ENCODE data around the gene SYNJ2. TPM values are rescaled to one million over a fixed set of nuclear protein-coding genes. Genes with fewer than 3 reads are reported as not detected.

SYNJ2 gene
- total RNA-seq, 5 donors from 2014 or later (not counting 1 experiment from before 2014, with no cell fraction given): 20.0 to 37.0 (median 22.3) TPM

- DNase-seq: peak in 1 of 35 experiments; percentile 28
- H3K27ac ChIP-seq (ENCODE audit: low read length): peak overlapping the region; percentile 43
- peak overlapping the region; percentile 75 to 81 for H3K4me3 ChIP-seq (ENCODE audit: control insufficient read depth in 1 of 2, extremely low read depth in 1 of 2, low read length in 1 of 2)
- H3K9me3 ChIP-seq: no peaks in the 10 kb centered on the region
- H3K27ac Mint-ChIP-seq: peak overlapping the region; percentile 63 to 74
- H3K4me1 Mint-ChIP-seq: peaks cover 44 to 54% (median 46%) of the 10 kb centered on the region in 3 donors
- peak overlapping the region; percentile 74 to 90 (median 85) for H3K4me3 Mint-ChIP-seq
- H3K4me1 ChIP-seq (ENCODE audit: control insufficient read depth in 1 of 2, extremely low read depth in 1 of 2, insufficient read depth in 2 of 2, low read length in 2 of 2): peaks cover 35 to 50% of the 10 kb centered on the region in 2 experiments
- no peaks in the 10 kb centered on the region for H3K36me3 Mint-ChIP-seq
- no peaks in the 10 kb centered on the region for H3K27me3 ChIP-seq (replicated peaks in 1 of 2; ENCODE audit: control insufficient read depth in 2 of 2, extremely low read depth in 1 of 2, insufficient read depth in 2 of 2, low read length in 1 of 2)
- POLR2A ChIA-PET: interaction anchor here (0.5 to 2.1 kb wide), 4 partner anchors 44 to 1042 kb away, joined by 3 to 8 read pairs (median 4); no protein-coding TSS in a partner anchor
- CTCF ChIA-PET: interaction anchor here (0.9 to 4.0 kb wide), 6 partner anchors 11 to 89 kb away, joined by 3 to 29 read pairs (median 3); no protein-coding TSS in a partner anchor
- no peaks in the 10 kb centered on the region for H3K27me3 Mint-ChIP-seq
- H3K9me3 Mint-ChIP-seq: no peaks in the 10 kb centered on the region
- 46% methylated on average over 10 of the region's 17 CpGs for WGBS (ENCODE audit: insufficient coverage)
- ATAC-seq (replicated peaks in 1 of 4): no peak
- peaks cover 0 to 2% of the 10 kb centered on the region in 2 donors for H3K36me3 ChIP-seq (ENCODE audit: control insufficient read depth in 2 of 2, extremely low read depth in 1 of 2, insufficient read depth in 1 of 2, low read length in 1 of 2)
Measured at GRCh38 chr6:157982563-157983405, 1.1 kb downstream of the SYNJ2 start.

GRCh38 chr6:157983406-157984119, 1.9 kb downstream of the SYNJ2 start:
- H3K36me3 ChIP-seq (ENCODE audit: control insufficient read depth in 2 of 2, extremely low read depth in 1 of 2, insufficient read depth in 1 of 2, low read length in 1 of 2): peaks cover 0 to 2% of the 10 kb centered on the region in 2 donors
- ATAC-seq (replicated peaks in 1 of 4): no peak
- H3K4me3 Mint-ChIP-seq: peak overlapping the region; percentile 74 to 90 (median 85)
- ChIA-PET POLR2A (interaction anchor here in 1 of 2 donors (0.6 to 2.1 kb wide), 3 partner anchors 43 to 1043 kb away, joined by 3 to 5 read pairs (median 4); no protein-coding TSS in a partner anchor), CTCF (interaction anchor here (0.9 to 4.0 kb wide), 5 partner anchors 10 to 85 kb away, joined by 3 to 29 read pairs (median 3); no protein-coding TSS in a partner anchor)
- H3K4me3 ChIP-seq (ENCODE audit: control insufficient read depth in 1 of 2, extremely low read depth in 1 of 2, low read length in 1 of 2): no peak overlapping the region
- H3K36me3 Mint-ChIP-seq: no peaks in the 10 kb centered on the region
- no peaks in the 10 kb centered on the region for H3K27me3 ChIP-seq (replicated peaks in 1 of 2; ENCODE audit: control insufficient read depth in 2 of 2, extremely low read depth in 1 of 2, insufficient read depth in 2 of 2, low read length in 1 of 2)
- no peaks in the 10 kb centered on the region for H3K27me3 Mint-ChIP-seq
- peaks cover 36 to 58% of the 10 kb centered on the region in 2 experiments for H3K4me1 ChIP-seq (ENCODE audit: control insufficient read depth in 1 of 2, extremely low read depth in 1 of 2, insufficient read depth in 2 of 2, low read length in 2 of 2)
- DNase-seq: peak in 1 of 35 experiments; percentile 17
- peaks cover 51 to 59% (median 51%) of the 10 kb centered on the region in 3 donors for H3K4me1 Mint-ChIP-seq
- peak overlapping the region; percentile 63 to 74 for H3K27ac Mint-ChIP-seq
- no peak overlapping the region for H3K27ac ChIP-seq (ENCODE audit: low read length)
- WGBS (ENCODE audit: insufficient coverage): 61% methylated on average over 3 of the region's 9 CpGs
- no peaks in the 10 kb centered on the region for H3K9me3 ChIP-seq
- no peaks in the 10 kb centered on the region for H3K9me3 Mint-ChIP-seq

DNA sequence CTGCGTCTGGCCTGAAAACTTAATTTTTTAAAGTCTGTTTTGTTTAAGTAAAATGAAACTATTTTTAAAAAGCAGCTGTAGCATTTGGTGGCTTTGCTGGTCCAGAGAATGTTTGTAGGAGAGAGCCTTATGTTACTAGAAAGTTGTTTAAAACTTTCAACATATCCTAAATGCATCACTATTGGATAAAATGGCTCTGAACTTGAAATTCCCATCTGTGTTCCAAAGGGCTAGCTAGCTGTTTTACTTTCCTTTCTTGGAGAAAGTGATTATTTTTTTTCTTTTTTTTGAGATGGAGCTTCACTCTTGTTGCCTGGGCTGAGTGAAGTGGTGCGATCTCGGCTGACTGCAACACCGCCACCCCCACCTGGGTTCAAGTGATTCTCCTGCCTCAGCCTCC, 2.5 kb downstream of the SYNJ2 start:
- no peak for ATAC-seq (replicated peaks in 1 of 4)
- 100% methylated on average over 3 of the region's 4 CpGs for WGBS (ENCODE audit: insufficient coverage)
- Histone ChIP-seq H3K4me3 (ENCODE audit: control insufficient read depth in 1 of 2, extremely low read depth in 1 of 2, low read length in 1 of 2) (no peak overlapping the region), H3K36me3 (ENCODE audit: control insufficient read depth in 2 of 2, extremely low read depth in 1 of 2, insufficient read depth in 1 of 2, low read length in 1 of 2) (peaks cover 0 to 2% of the 10 kb centered on the region in 2 donors), H3K9me3 (no peaks in the 10 kb centered on the region), H3K27me3 (replicated peaks in 1 of 2; ENCODE audit: control insufficient read depth in 2 of 2, extremely low read depth in 1 of 2, insufficient read depth in 2 of 2, low read length in 1 of 2) (no peaks in the 10 kb centered on the region), H3K27ac (ENCODE audit: low read length) (no peak overlapping the region), H3K4me1 (ENCODE audit: control insufficient read depth in 1 of 2, extremely low read depth in 1 of 2, insufficient read depth in 2 of 2, low read length in 2 of 2) (peaks cover 41 to 63% of the 10 kb centered on the region in 2 experiments)
- Mint-ChIP-seq H3K27me3 (no peaks in the 10 kb centered on the region), H3K36me3 (no peaks in the 10 kb centered on the region), H3K27ac (peak overlapping the region in 1 of 2 donors; percentile 72), H3K4me3 (peak overlapping the region; percentile 31 to 74 (median 47)), H3K9me3 (no peaks in the 10 kb centered on the region), H3K4me1 (peaks cover 56 to 65% (median 57%) of the 10 kb centered on the region in 3 donors)
- ChIA-PET POLR2A (interaction anchor here (0.6 to 2.1 kb wide), 5 partner anchors 9 to 42 kb away, joined by 3 to 8 read pairs (median 5); no protein-coding TSS in a partner anchor), CTCF (interaction anchor here in 1 of 2 donors (4.0 kb wide), 1 partner anchor 42 kb away, joined by 29 read pairs; no protein-coding TSS in a partner anchor)
- no peak for DNase-seq

GRCh38 chr6:157984686-157985225, 3.1 kb downstream of the SYNJ2 start:
- Mint-ChIP-seq H3K36me3 (no peaks in the 10 kb centered on the region), H3K9me3 (no peaks in the 10 kb centered on the region), H3K27ac (peak overlapping the region in 1 of 2 donors; percentile 72), H3K4me3 (peak overlapping the region; percentile 31 to 74 (median 47)), H3K4me1 (peaks cover 60 to 66% (median 60%) of the 10 kb centered on the region in 3 donors), H3K27me3 (no peaks in the 10 kb centered on the region)
- Histone ChIP-seq H3K9me3 (no peaks in the 10 kb centered on the region), H3K4me3 (ENCODE audit: control insufficient read depth in 1 of 2, extremely low read depth in 1 of 2, low read length in 1 of 2) (peak overlapping the region; percentile 9 to 54), H3K27me3 (replicated peaks in 1 of 2; ENCODE audit: control insufficient read depth in 2 of 2, extremely low read depth in 1 of 2, insufficient read depth in 2 of 2, low read length in 1 of 2) (no peaks in the 10 kb centered on the region), H3K36me3 (ENCODE audit: control insufficient read depth in 2 of 2, extremely low read depth in 1 of 2, insufficient read depth in 1 of 2, low read length in 1 of 2) (peaks cover 0 to 2% of the 10 kb centered on the region in 2 donors), H3K27ac (ENCODE audit: low read length) (no peak overlapping the region), H3K4me1 (ENCODE audit: control insufficient read depth in 1 of 2, extremely low read depth in 1 of 2, insufficient read depth in 2 of 2, low read length in 2 of 2) (peaks cover 45 to 64% of the 10 kb centered on the region in 2 experiments)
- ATAC-seq (replicated peaks in 1 of 4): no peak
- 45% methylated on average over 8 of the region's 14 CpGs for WGBS (ENCODE audit: insufficient coverage)
- ChIA-PET CTCF (no interaction called here), POLR2A (interaction anchor here (0.6 to 1.0 kb wide), 4 partner anchors 8 to 36 kb away, joined by 3 to 8 read pairs (median 5); no protein-coding TSS in a partner anchor)
- peak in 1 of 35 experiments; percentile 16 for DNase-seq

GRCh38 chr6:157985378-157986155, 3.9 kb downstream of the SYNJ2 start:
- 97% methylated on average over 10 of the region's 13 CpGs for WGBS (ENCODE audit: insufficient coverage)
- Histone ChIP-seq H3K4me1 (ENCODE audit: control insufficient read depth in 1 of 2, extremely low read depth in 1 of 2, insufficient read depth in 2 of 2, low read length in 2 of 2) (peaks cover 49 to 70% of the 10 kb centered on the region in 2 experiments), H3K27ac (ENCODE audit: low read length) (no peak overlapping the region), H3K9me3 (no peaks in the 10 kb centered on the region), H3K4me3 (ENCODE audit: control insufficient read depth in 1 of 2, extremely low read depth in 1 of 2, low read length in 1 of 2) (no peak overlapping the region), H3K27me3 (replicated peaks in 1 of 2; ENCODE audit: control insufficient read depth in 2 of 2, extremely low read depth in 1 of 2, insufficient read depth in 2 of 2, low read length in 1 of 2) (no peaks in the 10 kb centered on the region), H3K36me3 (ENCODE audit: control insufficient read depth in 2 of 2, extremely low read depth in 1 of 2, insufficient read depth in 1 of 2, low read length in 1 of 2) (peaks cover 0 to 2% of the 10 kb centered on the region in 2 donors)
- ChIA-PET CTCF (no interaction called here), POLR2A (interaction anchor here (0.6 to 1.0 kb wide), 2 partner anchors 8 to 11 kb away, joined by 3 to 6 read pairs; no protein-coding TSS in a partner anchor)
- peak overlapping the region in 1 of 3 donors; percentile 74 for H3K4me3 Mint-ChIP-seq
- DNase-seq (no peak), ATAC-seq (replicated peaks in 1 of 4) (no peak)
- H3K4me1 Mint-ChIP-seq: peaks cover 59 to 66% (median 60%) of the 10 kb centered on the region in 3 donors
- H3K9me3 Mint-ChIP-seq: no peaks in the 10 kb centered on the region
- no peak overlapping the region for H3K27ac Mint-ChIP-seq
- no peaks in the 10 kb centered on the region for H3K36me3 Mint-ChIP-seq
- no peaks in the 10 kb centered on the region for H3K27me3 Mint-ChIP-seq

Measured in T-cell (primary cell).